Panc1 (cell line): Measurements from ENCODE around the gene KCNAB1. TPM values are rescaled to one million over a fixed set of nuclear protein-coding genes. Genes with fewer than 3 reads are reported as not detected.
A peak's percentile ranks its signal among the peaks of the same experiment; 100 is the strongest.

Experiments used
- ATAC-seq: fragments of 200-7000 bp; cut with Tn5 transposase; 2 replicates; pipeline ENCODE4 v1.9.1; 2020; ENCODE audit warnings: mild to moderate bottlenecking, moderate library complexity
- BruUV-seq: library from RNA; stranded (reverse); fragments of 400-500 nt; replicated peaks from 2 replicates; lab custom pipeline; 2021; lab: Mats Ljungman, UMichigan
- CTCF ChIA-PET: fragments of 300-600 bp; sonication (Branson Sonifier 250); formaldehyde crosslinking; loops from one replicate; lab custom pipeline; 2022; ENCODE audit warnings: antibody characterized with exemption; lab: Charles Lee
- POLR2A ChIA-PET: fragments of 300-600 bp; sonication (Branson Sonifier 250); formaldehyde crosslinking; loops from one replicate; lab custom pipeline; 2022; ENCODE audit warnings: antibody characterized with exemption; lab: Charles Lee
- DNase-seq: peaks from one replicate; pipeline ENCODE4 v3.0.0-alpha.2; 2010; ENCODE audit warnings: low read depth, low spot score
- H3K27ac ChIP-seq: 2 replicates; pipeline ENCODE4 v1.5.1; 2011; ENCODE audit warnings: mild to moderate bottlenecking, low read length, inconsistent platforms
- H3K27me3 ChIP-seq: fragments of 200-500 bp; sonication (Bioruptor generic); 2 replicates; pipeline ENCODE4 v1.6.0; 2014; ENCODE audit warnings: low read length, inconsistent platforms; ENCODE audit not compliant: control insufficient read depth, insufficient read depth
- H3K36me3 ChIP-seq: fragments of 200-500 bp; sonication (Bioruptor generic); 2 replicates; pipeline ENCODE4 v1.5.1; 2014; ENCODE audit warnings: inconsistent platforms, mild to moderate bottlenecking, low read length, moderate library complexity; ENCODE audit not compliant: control insufficient read depth, insufficient read depth
- H3K4me1 ChIP-seq: 2 replicates; pipeline ENCODE4 v1.5.1; 2011; ENCODE audit warnings: inconsistent platforms, mild to moderate bottlenecking, low read length, moderate library complexity; ENCODE audit not compliant: control insufficient read depth, insufficient read depth
- H3K4me3 ChIP-seq, 2 experiments: 2 replicates each; pipeline ENCODE4 v1.5.1; 2011 to 2012; ENCODE audit warnings: low read depth in 2 of 2, low read length in 2 of 2, mild to moderate bottlenecking in 2 of 2, inconsistent platforms in 1 of 2, moderate library complexity in 1 of 2
- H3K9me3 ChIP-seq: fragments of 200-500 bp; sonication (Bioruptor generic); 2 replicates; pipeline ENCODE4 v1.5.1; 2014; ENCODE audit warnings: low read depth, mild to moderate bottlenecking, inconsistent platforms, low read length, moderate library complexity; ENCODE audit not compliant: control insufficient read depth, insufficient read depth
- POLR2AphosphoS5 ChIP-seq: IDR thresholded peaks from 2 replicates; pipeline ENCODE4 v1.6.1; 2012; ENCODE audit warnings: mild to moderate bottlenecking, low read depth, low read length, moderate library complexity
- SIN3A ChIP-seq: IDR thresholded peaks from 2 replicates; pipeline ENCODE4 v1.6.1; 2012; ENCODE audit warnings: low read depth, mild to moderate bottlenecking, low read length, moderate library complexity, borderline replicate concordance; ENCODE audit not compliant: insufficient read depth
- TCF7L2 ChIP-seq: IDR thresholded peaks from 2 replicates; pipeline ENCODE4 v1.6.1; 2011; ENCODE audit warnings: mild to moderate bottlenecking, low read depth, low read length, inconsistent platforms
- in situ Hi-C: cut with HindIII; loops from 2 replicates; pipeline ENCODE4 v1.10.0; 2016; ENCODE audit warnings: low sequenced_read_pairs, low pct_unique_long_range_greater_than_20kb
- intact Hi-C: fragments of 100-400 bp; cut with micrococcal nuclease; formaldehyde crosslinking; loops from one replicate; pipeline ENCODE4 v1.10.0; 2022; ENCODE audit not compliant: unreplicated experiment
- total RNA-seq: library from RNA; stranded (reverse); gene quantifications from one replicate; pipeline ENCODE4 v1.2.1, GENCODE V29; 2021; ENCODE audit not compliant: unreplicated experiment
- TF ChIP-seq, protein P1 (sequence below), 2 experiments: IDR thresholded peaks; 2 replicates each; pipeline ENCODE4 v1.6.1; 2011 to 2012; ENCODE audit warnings: low read depth in 2 of 2, control low read depth in 1 of 2, low read length in 1 of 2, mild to moderate bottlenecking in 1 of 2, moderate library complexity in 1 of 2; ENCODE audit not compliant: insufficient read depth in 1 of 2
- TF ChIP-seq, protein P2 (sequence below): fragments of 450-650 bp; IDR thresholded peaks from 2 replicates; pipeline ENCODE4 v1.5.1; 2017; ENCODE audit warnings: mild to moderate bottlenecking

KCNAB1 gene
- total RNA-seq, 1 experiment from 2014 or later = not detected

DNA sequence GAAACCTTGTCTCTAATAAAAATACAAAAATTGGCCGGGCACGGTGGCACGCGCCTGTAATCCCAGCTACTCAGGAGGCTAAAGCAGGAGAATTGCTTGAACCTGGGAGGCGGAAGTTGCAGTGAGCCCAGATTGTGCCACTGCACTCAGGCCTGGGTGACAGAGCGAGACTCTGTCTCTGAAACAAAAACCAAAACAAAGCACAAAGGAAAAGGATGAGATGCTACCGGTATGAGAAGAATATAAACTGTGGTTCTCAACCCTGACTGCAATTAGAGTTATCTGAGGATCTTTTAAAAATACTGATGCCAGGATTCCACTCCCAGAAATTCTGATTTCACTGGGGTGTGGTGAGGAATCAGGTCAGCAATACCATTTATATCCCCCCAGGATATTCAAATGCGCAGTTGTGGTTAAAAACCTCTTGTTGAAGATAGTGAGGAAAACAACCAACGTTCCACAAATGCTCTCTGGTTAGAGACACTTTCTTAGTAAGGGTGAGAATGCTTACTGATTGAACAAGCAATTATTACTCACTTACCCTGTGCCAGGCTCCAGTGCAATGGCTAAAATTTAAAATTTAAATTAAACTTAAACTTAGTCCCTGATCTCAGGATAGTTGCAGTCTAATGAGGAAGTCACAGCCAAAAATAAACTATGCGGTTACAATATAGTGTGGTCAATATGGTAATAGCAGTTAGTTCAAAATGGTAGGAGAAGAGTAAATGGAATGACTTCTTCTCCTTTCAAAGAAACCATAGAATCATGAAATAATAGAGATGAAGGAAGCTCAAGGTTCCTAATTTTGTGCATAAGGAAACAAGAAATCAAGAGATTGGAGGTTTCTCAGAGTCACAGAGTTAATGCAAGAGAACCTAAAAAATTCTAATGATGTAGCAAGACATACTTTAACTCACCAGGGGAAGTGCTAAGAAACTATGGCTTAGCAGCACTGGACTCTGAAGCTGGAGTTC, 325.0 kb downstream of the KCNAB1 start:
- intact Hi-C loops = no loop called here
- BruUV-seq = no TSS peak

DNA sequence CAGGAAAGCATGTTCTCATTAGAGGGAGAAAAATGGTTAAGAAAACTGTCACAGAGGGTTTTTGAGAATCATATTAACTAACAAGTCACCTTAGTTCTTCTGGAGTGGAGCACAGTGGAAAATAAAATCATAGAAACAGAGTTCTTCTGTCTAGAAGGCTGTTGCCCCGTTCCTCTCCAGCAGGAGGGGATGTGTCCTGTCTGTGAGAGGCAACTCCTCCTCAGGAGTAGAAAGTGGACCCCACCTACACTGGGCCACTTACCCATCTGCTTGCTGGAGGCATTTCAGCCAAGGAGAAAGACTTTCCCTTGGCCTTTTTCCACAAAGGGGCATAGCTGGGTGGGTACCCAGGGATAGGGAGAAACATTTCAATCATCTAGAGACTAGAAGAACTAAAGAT, 327.9 kb downstream of the KCNAB1 start:
- DNase-seq (no peak), ATAC-seq (peak; percentile 71; the same call in 1 of the 2 replicates)
- no peak overlapping the region for H3K27ac ChIP-seq
- H3K27me3 ChIP-seq = peaks cover 2% of the 10 kb centered on the region
- BruUV-seq = no TSS peak
- no peaks in the 10 kb centered on the region for H3K36me3 ChIP-seq
- TF ChIP-seq, protein P1, sequence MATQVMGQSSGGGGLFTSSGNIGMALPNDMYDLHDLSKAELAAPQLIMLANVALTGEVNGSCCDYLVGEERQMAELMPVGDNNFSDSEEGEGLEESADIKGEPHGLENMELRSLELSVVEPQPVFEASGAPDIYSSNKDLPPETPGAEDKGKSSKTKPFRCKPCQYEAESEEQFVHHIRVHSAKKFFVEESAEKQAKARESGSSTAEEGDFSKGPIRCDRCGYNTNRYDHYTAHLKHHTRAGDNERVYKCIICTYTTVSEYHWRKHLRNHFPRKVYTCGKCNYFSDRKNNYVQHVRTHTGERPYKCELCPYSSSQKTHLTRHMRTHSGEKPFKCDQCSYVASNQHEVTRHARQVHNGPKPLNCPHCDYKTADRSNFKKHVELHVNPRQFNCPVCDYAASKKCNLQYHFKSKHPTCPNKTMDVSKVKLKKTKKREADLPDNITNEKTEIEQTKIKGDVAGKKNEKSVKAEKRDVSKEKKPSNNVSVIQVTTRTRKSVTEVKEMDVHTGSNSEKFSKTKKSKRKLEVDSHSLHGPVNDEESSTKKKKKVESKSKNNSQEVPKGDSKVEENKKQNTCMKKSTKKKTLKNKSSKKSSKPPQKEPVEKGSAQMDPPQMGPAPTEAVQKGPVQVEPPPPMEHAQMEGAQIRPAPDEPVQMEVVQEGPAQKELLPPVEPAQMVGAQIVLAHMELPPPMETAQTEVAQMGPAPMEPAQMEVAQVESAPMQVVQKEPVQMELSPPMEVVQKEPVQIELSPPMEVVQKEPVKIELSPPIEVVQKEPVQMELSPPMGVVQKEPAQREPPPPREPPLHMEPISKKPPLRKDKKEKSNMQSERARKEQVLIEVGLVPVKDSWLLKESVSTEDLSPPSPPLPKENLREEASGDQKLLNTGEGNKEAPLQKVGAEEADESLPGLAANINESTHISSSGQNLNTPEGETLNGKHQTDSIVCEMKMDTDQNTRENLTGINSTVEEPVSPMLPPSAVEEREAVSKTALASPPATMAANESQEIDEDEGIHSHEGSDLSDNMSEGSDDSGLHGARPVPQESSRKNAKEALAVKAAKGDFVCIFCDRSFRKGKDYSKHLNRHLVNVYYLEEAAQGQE (IDR thresholded peaks at IDR 0.05; ENCODE audit: insufficient read depth in 1 of 2, low read depth in 2 of 2, low read length in 1 of 2) = no peak
- TF ChIP-seq, protein P2, sequence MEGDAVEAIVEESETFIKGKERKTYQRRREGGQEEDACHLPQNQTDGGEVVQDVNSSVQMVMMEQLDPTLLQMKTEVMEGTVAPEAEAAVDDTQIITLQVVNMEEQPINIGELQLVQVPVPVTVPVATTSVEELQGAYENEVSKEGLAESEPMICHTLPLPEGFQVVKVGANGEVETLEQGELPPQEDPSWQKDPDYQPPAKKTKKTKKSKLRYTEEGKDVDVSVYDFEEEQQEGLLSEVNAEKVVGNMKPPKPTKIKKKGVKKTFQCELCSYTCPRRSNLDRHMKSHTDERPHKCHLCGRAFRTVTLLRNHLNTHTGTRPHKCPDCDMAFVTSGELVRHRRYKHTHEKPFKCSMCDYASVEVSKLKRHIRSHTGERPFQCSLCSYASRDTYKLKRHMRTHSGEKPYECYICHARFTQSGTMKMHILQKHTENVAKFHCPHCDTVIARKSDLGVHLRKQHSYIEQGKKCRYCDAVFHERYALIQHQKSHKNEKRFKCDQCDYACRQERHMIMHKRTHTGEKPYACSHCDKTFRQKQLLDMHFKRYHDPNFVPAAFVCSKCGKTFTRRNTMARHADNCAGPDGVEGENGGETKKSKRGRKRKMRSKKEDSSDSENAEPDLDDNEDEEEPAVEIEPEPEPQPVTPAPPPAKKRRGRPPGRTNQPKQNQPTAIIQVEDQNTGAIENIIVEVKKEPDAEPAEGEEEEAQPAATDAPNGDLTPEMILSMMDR = peak; percentile 48
- intact Hi-C loops = no loop called here
- no peaks in the 10 kb centered on the region for H3K9me3 ChIP-seq
- ChIA-PET POLR2A (no interaction called here), CTCF (no interaction called here)
- no peak overlapping the region for H3K4me3 ChIP-seq
- H3K4me1 ChIP-seq = no peaks in the 10 kb centered on the region
- in situ Hi-C loops = no loop called here

More for the DNA sequence above, 325.0 kb downstream of the KCNAB1 start:
- Histone ChIP-seq H3K4me1 (no peaks in the 10 kb centered on the region), H3K36me3 (no peaks in the 10 kb centered on the region), H3K9me3 (no peaks in the 10 kb centered on the region), H3K4me3 (no peak overlapping the region), H3K27me3 (peaks cover 2% of the 10 kb centered on the region), H3K27ac (no peak overlapping the region)
- no peak for TF ChIP-seq TCF7L2
- TF ChIP-seq, protein P1 (IDR thresholded peaks at IDR 0.05; ENCODE audit: insufficient read depth in 1 of 2, low read depth in 2 of 2, low read length in 1 of 2) = no peak
- TF ChIP-seq SIN3A = no peak
- TF ChIP-seq, protein P2 = no peak
- TF ChIP-seq POLR2AphosphoS5 = no peak
- in situ Hi-C loops = no loop called here
- no peak for DNase-seq
- POLR2A ChIA-PET = no interaction called here
- ATAC-seq = no peak
- CTCF ChIA-PET = no interaction called here
